Stimulated activated CD4-positive, alpha-beta T cell treated with anti-CD3 and anti-CD28 coated beads, Interleukin-12 subunit alpha, Interleukin-12 subunit beta, amount 100 ng/mL, for 24 hours (primary cell): ENCODE data around the gene OGFOD3.
"Not testable (repeated sequence)": the region's sequence is repeated elsewhere in the genome, so short reads cannot be mapped to it uniquely, and the experiment has no call there.

Experiments
- DNase-seq, 2 experiments: peaks; one replicate each; pipeline ENCODE4 v3.0.0-alpha.2; 2020; ENCODE audit warnings: low read depth in 2 of 2

The OGFOD3 gene

DNA sequence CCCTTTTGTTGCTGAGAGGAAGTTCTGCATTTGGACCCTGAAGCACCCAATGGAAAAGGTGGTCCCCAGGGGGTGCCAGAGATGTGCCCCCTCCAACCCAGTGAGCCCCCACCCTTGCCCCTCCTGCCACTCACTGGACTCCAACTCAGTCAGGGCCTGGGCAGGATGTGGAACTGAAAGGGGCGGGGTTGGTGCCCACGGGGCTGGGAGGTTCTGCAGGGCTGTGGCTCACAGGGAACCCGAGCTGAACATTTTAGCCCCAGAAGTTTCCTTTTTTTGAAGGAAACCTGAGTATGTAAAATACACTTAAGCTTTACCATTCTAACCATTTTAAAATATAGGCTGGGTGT lies 15.8 kb upstream of the OGFOD3 start:
- DNase-seq, result no peak

DNA sequence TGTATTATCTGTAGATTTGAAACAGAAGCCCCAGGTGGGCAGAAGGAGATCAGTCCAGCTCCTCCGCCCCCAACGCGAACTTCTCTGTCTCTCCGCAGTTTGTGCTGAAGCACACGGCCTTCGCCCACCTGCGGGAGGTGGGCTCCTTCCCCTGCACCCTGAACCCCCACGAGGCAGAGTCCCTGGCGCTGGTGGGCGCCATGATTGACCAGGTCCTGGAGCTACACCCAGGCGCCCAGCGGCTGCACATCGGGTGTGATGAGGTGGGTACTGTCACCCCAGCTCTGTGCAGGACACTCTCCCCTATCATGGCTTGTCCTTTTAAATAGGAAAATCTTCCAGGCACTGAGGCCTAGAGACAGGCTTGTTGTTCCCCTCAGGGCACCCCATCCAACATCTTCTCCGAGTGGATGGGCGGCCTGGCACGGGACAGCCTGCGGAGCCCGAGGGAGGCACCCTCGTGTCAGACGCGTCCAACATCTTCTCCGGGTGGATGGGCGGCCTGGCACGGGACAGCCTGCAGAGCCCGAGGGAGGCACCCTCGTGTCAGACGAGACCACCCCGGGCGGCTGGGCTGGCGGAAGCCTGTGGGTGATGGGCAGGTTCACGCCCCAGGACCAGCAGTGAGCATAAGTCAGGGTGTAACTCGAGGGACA lies 15.3 kb upstream of the OGFOD3 start:
- no peak for DNase-seq

DNA sequence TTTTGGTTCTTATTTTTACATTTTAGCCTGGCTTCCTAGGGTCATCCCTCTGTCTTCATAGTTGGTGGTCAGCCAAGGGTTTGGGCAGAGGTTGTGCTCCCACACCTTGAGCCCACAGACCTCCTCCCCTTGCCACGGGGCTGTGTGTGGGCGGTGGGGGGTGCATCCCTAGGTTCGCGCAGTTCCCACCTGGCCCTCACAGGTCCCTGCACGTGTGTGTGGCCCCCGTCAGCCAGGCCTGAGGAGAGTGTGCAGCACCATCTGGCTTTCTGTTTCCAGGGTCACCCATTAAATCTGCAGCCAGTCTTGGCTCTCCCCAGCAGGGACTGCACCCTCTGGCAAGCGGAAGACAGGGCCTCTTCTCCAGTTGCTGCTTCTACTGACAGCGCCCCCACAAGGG lies 13.6 kb upstream of the OGFOD3 start:
- DNase-seq, result no peak

DNA sequence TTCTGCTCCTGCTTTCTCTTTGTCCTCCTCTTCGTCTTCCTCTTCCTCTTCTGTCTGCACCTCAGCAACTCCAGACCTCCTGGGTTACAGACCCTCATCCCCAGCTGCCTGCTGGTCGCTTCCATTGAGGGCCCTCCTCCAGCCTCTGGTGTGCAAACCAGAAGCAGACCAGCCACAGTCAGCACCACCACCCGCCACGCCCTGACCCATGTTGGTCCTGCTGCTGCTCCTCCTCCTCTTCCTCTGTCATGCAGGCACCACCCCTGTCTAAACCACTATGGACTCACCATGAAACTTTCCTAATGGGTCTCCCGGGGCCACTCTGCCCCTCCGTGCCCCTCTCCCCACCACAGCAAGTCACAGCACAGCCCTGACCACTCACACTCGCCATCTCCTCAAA lies 11.4 kb upstream of the OGFOD3 start:
- DNase-seq, result no peak

DNA sequence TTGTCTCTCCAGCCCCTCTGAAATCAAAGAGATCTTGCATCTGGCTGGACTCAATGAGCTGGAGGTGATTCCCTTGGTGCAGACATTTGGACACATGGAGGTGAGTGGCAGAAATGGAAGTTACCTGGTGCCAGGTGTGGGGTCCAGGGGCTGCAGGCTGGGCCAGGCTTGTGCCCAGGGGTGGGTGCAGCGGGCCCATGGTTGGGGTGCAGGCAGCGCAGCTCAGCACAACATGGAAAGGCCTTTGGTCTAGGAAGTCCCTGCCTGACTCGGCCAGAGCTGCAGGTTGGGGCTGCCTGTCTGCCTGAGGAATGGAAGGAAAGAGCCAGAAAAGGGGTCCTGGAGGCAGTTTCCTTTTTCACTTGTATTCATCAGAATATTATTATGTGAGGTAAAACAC lies 10.2 kb upstream of the OGFOD3 start:
- no peak for DNase-seq

DNA sequence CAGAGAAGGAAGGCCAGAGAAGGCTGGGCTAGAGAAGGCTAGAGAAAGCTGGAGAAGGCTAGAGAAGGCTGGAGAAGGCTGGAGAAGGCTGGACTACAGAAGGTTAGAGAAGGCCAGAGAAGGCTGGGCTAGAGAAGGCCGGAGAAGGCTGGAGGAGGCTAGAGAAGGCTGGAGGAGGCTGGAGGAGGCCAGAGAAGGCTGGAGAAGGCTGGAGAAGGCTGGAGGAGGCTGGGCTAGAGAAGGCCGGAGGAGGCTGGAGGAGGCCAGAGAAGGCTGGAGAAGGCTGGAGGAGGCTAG lies 6.4 kb upstream of the OGFOD3 start:
- no peak for DNase-seq

DNA sequence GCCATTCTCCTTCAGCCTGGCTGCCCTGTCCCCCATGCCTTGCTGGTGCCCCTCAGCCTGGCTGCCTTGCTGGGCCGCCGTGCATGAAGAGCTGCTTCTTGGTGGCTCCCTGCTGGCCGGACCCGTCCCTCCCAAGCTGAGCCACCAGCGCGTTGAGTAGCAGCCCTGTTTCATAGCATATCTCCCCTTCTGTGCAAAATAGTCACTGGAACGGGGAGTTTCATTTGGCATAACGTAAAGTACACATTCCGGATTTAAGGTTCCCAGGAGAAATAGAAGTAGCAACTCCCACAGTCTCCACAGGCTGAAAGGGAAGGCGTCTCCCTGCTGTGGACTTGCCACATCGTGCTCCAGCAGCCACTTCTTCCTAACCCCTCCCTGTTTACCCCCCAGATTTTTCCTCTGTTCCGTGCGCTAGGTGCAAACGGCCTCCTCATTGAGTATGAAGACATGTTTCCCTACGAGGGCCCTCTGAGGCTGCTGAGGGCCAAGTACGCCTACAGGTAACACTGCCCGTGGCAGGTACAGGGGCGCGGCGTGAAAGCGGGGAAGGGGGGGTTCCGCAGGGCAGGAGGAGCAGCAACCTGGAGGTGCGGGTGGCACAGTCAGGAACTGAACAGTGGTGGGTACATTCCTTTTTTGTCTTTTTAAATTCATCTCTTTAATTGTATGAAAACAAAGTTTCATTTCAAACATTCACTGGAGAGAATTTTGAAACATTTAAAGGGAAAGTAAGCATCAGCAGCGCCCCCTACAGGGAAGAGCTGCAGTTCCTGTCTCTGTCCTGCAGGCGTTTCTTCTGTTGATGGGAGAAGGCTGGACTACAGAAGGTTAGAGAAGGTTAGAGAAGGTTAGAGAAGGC lies 5.8 kb upstream of the OGFOD3 start:
- peak in 1 of 2 experiments; percentile 54 for DNase-seq

DNA sequence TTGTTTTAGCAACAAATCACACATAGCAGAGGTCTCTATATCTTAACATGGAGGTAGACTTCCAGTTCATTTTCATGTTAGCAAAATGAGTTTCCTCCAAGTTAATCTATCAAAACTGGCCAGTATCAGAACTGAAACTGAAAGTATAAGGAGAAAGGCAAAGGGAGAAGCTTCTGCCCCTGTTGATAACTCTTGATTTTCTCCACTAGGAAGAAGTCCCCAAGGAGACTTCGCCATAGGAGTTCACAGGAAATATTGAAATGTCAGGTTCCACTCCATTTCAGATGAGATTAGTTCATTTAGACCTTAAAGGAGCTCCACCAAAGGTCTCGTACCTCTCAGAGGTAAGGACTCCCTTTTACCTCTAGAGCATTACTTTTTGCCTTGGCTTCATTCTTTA lies 1.2 kb upstream of the OGFOD3 start:
- no peak for DNase-seq

DNA sequence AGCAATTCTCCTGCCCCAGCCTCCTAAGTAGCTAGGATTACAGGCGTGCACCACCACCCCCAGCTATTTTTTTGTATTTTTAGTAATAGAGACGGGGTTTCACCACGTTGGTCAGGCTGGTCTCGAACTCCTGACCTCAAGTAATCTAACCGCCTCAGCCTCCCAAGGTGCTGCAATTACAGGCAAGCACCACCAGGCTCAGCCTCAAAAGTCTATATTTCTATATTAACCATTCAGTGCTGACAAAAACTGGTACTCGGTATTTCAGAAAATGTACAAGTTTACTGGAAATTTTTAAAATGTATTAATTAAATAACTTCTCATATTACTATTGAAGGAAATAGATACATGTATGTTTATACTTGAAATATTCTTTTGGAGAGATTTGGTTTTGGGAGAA lies 1.6 kb downstream of the OGFOD3 start:
- DNase-seq, result no peak

DNA sequence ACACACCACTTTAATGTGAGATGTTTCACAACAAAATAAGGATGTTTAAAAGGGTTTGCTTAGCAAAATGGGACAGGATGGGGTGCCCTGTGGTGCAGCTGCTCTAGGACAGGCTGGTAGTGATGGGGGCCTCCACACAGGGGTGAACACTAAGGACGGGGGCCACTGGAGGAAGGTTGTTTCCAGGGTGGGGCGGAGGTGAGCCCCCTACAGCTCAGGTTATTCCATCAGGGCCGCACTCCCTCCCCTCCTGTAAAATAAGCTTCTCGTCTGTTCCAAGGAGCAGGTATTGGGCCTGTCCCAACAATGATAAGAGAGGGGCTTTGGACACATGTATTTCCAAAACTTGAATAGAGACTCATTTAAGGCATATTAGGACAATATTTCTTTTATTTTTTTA lies 2.1 kb downstream of the OGFOD3 start:
- DNase-seq, result no peak

DNA sequence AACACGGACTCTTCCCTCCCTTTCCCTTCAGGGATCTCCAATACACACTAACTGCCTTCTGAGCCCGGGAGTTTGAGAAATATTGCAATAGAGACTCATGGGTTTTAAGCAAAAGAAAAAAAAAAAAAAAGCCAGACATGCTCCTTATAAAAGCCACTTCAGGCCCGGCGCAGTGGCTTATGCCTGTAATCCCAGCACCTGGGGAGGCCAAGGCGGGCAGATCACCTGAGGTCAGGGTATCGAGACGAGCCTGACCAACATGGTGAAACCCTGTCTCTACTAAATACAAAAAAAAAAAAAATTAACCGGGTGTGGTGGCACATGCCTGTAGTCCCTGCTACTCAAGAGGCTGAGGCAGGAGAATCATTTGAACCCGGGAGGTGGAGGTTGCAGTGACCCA lies 2.6 kb downstream of the OGFOD3 start:
- DNase-seq, result no peak

DNA sequence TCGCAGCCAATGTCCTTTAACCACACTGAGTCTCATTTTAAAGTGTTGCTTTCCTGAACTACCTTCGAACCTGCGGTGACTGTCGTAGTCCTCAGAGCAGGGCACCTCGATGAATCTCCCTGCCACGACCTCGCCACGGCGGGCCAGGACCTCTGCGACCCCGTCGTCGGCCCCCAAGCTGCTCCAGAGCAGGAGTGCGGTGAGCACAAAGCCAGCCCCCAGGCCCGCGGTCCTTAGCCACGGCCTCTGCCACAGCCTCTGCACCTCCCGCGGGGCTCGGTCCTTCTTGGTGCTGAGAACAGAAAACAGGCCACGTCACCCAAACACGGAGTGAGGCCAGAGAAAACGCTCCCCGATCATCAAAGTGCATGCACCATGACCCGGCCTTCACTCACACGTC lies 3.0 kb downstream of the OGFOD3 start:
- DNase-seq, result no peak

DNA sequence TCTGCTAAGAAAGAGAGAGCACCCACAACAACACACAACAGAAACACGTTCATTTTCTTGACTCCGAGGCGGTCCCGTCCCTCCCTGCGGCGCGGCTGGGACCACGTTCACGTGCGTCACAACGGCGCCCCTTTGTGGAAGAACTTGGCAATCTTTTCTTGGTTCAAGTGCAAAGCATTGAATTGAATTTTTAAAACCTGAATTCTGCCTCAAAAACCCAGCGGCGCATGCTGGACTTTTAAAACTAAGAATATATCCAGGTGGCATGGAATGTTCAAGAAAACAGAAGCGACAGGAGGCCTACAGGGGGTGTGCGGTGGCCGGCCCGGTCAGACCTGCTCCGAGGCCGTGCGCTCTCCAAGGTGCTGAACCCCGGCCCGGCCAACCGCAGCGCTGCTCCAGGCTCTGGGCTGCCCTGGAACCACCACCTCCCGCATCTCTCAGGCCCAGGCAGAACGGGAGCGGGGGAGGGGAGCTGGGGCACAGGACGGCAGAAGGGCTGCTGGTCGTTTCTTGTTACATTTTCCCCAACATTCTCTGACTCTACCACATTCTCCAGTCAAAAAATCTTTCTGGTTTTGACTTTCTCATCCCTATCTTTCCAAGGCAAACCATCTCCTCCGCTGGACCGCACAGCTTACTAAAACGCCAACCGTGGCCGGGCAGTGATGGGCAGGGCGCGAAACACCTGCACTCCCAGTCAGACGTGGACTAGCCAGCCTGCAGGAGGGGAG lies 3.7 kb downstream of the OGFOD3 start:
- peak; percentile 28 to 68 for DNase-seq

DNA sequence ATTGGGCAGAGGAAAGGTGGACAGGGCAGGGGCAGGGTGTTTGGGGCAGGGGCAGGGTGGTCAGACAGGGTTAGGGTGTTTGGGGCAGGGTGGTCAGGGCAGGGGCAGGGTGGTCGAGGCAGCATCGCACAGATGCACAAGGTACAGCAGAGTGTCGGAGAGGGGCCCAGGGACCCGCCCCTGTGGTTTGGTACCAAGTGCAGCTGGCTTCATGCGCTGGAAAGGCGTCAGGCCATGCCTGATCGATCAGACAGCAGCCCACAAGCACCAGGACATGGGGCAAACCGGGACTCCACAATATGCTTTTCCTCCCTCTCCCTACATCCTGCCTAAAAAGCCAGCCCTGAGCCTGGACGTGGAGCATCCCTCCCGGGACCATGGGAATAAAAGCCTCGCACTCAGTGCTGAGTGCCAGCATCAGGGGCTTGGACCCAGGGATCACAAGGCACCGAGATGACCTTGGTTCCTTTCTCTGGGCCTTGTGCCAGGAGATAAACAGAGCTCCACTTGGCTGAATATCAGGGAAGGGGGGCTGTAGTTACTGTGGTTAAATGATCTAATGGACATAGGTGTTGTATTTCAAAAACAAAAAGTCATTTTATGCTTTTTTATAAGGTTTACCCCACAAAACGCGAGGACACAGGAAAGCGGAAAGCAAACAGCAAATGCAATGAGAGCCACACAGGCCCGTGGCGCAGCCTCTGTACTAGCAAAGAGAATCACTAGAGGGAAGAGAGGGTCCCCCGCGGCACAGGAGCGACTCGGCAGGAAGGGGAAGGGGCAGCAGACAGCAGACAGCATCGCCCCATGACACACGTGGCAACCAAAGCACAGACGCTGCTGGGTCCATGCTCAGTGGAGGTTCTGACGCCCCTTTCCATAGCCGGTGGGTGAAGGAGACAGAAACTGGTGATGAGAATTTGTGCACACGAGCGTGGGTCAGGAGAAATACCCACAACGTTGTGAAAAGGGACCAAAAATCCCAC lies 5.6 kb downstream of the OGFOD3 start:
- no peak for DNase-seq

DNA sequence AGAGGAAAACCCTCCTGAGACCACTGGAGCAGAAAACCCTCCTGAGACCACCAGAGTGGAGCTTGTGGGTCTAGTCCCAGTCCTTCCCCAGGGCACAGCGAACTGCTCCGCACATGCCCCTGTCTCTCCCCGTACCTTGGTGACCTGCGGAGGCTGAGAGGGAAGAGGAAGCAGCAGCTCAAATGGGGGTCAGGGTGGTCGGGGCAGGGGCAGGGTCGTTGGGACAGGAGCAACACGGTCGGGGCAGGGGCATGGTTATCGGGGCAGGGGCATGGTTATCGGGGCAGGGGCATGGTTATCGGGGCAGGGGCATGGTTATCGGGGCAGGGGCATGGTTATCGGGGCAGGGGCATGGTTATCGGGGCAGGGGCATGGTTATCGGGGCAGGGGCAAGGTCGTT lies 6.3 kb downstream of the OGFOD3 start:
- DNase-seq, result not testable (repeated sequence)

DNA sequence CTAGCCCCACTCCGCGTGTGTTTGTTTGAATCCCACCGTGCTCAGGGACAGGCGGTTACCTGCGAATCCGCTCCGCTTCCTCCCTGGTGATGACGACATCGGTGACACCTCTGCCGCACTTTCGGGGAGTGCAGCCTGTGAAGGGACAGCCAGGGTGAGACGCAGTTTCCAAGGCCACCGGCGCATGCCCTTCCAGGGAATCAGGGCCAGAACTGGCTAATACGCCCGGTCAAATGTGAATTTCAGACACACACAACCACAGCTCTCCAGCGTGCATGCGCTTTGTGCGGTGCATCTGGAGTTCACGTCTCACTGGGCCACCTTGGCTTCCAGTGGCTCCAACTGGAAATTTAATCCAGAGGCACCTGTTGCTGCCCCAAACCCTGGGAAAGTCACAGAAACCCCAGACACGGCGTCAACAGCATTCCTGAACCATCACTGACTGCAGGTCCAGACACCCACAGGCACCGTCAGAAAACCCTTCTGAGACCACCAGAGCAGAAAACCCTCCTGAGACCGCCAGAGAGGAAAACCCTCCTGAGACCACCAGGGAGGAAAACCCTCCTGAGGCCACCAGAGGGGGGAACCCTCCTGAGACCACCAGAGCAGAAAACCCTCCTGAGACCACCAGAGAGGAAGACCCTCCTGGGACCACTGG lies 6.9 kb downstream of the OGFOD3 start:
- DNase-seq, result no peak

DNA sequence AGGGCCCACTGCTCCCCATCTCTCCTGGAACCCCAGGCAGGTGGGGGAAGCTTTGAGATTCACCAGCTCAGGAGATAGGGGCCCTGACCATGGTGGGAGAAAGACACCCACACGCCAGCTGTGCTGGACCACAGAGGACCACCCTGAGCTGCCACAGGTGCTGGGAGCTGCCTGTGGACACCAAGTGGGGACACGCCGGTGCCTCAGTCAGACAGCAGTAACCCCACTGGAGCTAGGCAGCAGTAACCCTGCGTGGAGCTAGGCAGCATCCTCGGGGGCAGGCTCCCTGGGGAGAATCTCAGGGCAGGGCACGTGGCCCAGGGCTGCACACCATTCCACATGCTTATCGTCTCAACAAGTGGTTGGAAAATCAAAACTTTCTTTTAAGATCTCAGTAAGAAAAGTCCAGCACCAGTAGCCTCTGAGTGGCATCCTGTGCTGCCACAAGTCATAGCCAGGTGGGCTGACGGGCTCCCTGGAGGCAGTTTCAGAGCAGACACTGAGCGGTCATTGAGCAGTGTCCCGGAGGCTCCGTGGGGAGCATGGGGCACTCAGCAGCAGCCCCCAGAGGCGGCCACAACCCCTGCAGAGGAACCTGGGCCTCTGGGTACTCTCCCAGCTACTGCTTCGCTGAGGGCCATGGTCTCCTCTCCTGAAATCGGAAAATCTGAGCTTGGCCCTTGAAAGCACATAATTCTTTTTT lies 8.2 kb downstream of the OGFOD3 start:
- no peak for DNase-seq

DNA sequence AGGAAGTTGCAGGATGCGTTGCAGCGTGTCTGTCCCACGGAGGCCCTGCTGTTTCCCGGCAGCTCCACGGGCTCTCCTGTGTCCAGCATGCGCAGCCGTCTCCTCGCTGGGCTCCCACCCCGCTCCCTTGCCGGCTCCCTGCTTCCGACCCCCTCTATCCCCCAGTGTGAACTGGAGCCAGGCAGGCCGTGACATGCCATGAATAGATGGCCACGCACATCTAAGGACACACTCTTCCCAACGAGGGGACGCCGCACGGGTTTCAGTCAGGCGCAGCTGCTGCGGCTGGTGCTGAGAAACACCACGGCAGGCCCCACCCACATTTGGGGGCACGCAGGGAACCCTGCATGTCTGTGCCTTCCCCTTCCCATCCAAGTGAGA lies 9.5 kb downstream of the OGFOD3 start:
- no peak for DNase-seq

DNA sequence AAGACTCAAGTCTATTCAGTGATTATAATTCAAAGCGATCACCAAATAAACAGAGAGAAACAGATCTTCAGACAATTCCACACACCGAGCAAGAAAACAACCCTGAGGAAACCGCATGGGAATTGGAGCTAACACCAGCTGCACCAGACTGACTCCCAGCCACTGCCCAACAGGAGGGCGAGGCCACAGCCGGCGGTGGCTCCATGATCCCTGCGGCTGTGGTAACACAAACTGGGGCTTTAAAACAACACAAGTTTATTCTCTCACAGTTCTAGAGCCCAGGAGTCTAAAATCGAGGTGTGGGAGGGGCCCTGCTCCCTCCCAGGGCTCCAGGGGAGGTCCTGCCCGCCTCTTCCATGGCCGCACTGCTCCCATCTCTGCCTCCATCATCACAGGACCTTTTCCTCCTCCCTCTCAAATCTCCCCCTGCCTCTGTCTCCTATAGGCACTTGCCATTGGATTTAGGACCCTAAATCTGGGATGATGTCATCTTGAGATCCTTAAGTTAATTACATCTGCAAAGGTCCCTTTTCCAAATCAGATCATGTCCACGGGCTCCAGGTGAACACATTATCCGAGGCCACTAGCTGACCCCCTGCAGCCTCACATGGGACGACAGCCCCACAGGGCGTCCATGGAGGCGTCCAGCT lies 10.0 kb downstream of the OGFOD3 start:
- no peak for DNase-seq

DNA sequence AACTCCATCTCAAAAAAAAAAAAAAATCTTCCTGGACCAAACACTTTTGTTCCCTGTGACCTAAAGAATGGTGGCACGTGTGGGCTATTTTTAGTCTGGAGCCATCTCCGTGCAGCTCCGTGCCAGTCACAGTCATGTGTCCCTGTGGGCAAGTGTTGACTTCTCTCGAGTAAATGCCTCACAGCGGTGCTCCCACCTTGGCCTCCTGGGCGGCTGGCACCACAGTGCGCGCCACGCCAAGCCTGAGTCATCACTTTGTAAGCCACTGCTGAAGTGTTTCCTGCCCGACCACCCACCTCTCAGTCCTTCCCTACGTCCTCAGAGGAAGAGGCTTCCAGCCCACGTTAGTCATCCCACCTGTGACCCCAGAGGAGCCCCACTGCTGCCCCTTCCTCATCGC lies 11.1 kb downstream of the OGFOD3 start:
- no peak for DNase-seq
